Measurements from ENCODE around the gene RBM10.

The RBM10 gene

DNA sequence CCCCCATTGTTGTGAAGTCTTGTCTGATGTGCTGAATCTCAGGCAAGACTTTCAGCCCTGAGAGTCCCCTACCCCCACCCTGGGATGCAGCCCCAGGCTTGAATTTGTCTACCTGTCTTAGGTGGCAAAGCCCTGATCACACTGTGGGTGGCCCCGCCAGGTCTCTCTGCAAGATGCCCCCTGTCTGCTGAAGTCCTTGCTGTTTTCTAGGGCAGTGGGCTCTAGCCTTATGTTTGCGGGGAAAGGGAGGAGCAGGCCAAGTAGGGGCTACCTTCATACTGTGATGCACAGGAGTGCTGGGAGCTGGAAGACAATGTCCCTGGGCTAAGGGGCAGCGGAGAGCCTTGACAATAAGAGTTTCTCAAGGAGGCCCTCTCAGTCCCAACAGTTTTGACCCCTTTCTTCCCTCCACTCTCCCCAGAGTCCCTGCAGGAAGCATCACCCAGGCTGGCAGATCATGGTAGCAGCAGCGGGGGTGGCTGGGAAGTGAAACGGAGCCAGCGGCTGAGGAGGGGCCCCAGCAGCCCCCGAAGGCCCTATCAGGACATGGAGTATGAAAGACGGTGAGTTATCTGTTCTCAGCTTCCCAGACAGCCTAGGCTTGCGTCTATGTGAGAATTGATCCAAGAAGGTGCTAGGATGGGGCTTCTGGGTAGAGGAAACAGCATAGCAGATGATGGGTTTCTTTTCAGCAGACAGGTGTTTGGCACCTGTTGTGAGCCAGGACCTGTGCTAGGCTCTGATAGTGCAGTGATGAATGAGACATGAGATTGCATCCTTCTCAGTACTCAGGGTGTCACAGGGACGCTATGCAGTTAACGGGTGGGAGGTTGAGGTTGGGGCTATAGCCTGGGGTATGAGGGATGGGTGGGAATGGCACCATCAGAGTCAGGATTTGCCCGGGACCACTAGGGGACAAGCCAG lies 2.2 kb downstream of the RBM10 start:
- no peak for DNase-seq

DNA sequence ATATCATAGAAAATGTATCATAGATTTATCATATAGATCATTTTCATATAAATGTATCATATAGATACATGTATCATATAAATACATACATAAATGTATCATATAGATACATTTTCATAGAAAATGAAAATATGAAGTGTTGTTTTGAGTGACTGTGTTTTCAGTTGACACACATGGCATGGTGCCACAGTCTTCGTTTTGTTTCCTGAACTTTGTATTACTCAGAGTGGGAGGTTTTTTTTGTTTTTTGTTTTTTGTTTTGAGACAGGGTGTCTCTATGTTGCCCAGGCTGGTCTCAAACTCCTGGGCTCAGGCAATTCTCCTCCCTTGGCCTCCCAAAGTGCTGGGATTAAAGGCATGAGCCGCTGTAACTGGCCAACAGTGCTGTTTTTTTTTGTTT lies 3.9 kb downstream of the RBM10 start:
- no peak for DNase-seq

DNA sequence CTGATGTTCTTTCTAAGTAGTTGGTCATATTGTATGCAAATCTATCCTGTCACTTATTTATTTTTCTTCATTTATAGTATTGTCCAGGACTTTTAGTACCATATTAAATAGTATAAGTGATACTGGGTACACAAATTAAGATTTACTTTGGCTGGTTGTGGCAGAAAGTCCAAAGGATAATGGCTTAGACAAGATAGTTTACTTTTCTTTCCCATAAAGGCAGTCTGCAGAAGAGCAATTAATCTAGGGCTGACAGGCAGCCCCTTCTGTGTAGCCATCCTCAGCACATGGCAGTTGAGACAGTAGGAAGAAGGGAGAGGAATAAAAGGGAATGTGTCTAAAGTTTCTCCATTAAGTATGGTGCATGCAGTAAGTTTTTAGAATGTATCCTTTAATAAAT lies 6.4 kb downstream of the RBM10 start:
- DNase-seq: no peak

DNA sequence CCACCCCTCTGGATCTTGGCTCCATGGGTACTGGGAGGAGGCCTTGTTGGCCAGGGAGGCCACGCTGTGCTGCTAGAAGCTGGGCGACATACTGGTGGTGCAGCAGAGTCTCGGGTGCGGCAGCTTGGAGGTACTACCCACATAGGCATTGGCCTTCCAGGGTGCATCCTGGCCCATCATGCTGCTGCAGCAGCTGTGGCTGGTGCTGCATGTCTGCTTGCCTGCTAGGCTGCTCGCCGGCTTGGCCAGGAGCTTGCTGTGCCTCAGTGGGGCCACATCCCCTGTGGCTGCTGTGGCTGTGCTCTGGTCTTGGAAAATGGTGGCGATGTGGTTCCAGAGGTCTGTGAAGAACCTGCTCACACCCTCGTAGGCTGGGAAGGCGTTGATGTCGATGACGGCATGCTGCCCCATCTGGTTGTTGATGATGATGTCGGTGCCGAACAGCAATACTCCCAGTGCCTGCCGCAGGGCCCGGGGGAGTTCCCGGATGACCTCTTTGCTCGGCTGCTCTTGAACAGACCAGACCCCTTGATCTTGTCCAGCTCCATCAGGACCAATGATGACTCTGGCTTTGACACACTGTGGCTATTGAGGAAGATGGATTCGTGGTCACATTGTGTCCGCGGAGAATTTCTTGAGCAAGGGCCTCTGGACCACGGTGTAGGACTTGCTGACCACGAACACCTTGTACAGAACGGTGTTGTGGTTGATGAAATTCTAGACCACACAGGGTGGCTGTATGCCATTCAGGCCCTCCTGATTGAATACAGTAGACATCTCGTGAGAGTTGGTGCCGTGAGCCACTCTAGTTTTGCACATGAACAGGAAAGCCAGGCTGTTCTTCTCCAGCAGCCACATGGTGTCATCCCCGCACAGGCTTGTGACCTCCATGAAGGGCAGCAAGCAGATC lies 11.8 kb downstream of the RBM10 start:
- no peak for DNase-seq

DNA sequence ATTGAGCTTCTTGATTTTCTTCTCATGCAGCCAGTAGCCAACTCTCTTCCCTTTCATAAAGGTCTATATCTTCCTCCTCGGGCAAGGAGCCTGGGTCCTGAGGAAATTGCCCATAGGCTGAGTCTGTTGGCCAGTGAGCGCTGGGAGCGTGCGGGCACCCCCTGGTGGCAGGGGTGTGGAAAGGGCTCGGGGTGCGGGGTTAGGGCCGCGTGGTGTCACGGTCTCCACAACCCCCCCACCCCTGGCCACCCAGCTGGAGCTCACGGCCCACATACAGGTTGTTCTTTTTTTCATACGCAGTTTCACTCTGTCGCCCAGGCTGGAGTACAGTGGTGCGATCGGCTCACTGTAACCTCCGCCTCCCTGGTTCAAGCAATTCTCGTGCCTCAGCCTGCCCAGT lies 13.1 kb downstream of the RBM10 start:
- no peak for DNase-seq

DNA sequence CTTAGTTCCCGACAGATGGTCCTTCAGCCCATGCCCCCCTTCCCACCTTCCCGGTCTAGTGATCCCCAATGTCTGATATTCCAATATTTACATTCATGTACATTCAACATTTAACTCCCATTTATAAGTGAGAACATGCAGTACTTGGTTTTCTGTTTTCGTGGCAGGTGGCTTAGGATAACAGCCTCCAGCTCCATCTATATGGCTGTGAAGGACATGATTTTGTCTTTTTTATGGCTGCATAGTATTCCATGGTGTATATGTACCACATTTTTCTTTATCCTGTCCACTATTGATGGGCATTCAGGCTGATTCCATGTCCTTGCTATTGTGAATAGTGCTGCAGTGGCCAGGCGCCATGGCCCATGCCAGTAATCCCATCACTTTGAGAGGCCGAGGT lies 13.8 kb downstream of the RBM10 start:
- no peak for DNase-seq

DNA sequence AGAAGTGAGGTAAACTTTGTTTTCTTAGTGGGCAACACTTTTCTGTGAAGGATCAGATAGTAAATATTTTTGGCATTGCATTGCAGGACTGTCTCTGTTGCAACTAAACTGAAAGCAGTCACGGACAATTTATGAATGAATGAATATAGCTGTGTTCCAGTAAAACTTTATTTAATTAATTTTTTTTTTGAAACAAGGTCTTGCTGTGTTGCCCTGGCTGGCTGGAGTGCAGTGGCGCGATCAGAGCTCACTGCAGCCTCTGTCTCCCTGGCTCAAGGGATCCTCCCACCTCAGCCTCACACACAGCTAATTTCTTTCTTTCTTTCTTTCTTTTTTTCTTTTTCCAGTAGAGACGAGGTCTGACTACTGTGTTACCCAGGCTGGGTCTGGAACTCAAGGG lies 15.8 kb downstream of the RBM10 start:
- no peak for DNase-seq

DNA sequence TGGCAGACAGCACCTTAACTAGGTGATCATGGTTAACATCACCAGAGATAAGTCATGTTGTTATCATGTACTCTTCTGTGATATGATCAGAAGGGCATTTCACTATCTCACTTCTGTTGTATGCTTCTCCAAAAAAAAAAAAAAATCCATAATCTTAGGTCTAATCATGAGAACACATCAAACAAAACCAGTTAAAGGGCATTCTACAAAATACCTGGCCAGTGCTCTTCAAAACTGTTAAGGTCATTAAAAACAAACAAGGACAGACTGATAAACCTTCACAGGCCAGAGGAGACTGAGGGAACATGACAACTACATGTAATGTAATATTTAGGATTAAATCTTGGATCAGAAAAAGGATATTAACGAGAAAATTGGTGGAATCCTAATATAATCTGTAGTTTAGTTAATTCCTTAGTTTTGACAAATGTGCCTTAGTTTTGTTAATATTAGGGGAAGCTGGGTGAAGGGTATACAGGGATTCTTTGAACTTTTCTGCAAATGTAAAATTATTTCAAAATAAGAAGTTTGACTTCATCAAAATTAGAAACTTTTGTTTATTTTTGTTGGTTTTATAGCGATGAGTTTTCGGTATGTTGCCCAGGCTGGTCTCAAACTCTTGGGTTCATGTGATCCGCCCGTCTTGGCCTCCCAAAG lies 18.0 kb downstream of the RBM10 start:
- DNase-seq: no peak

DNA sequence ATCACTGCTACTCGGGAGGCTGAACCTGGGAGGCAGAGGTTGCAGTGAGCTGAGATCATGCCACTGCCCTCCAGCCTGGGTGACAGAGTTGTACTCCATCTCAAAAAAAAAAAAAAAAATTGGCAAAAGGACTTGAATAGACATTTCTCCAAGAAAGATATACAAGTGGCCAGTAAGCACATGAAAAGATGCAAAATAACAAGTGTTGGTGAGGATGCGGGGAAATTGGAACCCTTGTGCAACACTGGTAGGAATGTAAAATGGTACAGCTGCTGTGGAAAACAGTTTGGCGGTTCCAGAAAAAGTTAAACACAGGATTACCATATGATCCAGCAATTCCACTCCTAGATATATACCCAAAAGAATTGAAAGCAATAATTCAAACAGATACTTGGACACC lies 19.4 kb downstream of the RBM10 start:
- no peak for DNase-seq

DNA sequence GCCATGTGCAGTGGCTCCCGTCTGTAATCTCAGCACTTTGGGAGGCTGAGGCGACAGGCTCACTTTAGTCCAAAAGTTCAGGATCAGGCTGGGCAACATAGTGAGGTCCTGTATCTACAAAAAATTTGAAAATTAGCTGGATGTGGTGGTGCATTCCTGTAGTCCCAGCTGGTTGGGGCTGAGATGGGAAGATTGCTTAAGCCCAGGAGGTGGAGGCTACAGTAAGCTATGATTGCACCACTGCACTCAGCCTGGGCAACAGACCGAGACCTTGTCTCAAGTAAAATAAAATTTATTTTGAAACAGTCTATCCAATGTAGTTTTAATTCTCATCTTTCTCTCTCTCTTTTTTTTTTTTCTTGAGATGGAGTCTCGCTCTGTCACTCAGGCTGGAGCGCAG lies 21.1 kb downstream of the RBM10 start:
- no peak for DNase-seq

DNA sequence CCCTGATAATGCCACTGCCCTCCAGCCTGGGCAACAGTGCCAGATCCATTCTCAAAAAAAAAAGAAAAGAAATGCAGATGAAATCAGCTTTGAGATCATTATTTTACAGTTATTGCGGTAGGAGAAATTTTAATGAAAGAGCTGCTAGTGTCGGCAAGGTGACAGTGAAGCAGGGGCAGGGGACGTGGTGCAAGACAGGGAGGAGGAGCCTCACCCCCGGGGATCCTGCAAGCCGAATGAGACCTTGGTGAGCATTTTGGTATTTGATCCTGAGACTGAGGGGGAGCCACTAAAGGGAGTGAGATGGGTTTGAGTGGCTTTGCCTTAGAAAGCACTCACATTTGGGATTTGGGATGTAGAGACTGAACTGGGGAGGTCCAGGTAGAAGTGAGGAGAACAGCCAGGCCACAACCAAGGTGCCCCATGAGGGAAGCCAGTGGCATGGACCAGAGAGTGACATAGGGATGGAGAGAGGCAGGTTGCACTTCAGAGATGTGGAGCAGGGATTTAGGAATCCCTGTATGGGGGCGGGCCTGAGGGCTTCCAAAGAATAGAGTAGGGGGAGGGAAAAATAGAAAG lies 23.6 kb downstream of the RBM10 start:
- DNase-seq: no peak

DNA sequence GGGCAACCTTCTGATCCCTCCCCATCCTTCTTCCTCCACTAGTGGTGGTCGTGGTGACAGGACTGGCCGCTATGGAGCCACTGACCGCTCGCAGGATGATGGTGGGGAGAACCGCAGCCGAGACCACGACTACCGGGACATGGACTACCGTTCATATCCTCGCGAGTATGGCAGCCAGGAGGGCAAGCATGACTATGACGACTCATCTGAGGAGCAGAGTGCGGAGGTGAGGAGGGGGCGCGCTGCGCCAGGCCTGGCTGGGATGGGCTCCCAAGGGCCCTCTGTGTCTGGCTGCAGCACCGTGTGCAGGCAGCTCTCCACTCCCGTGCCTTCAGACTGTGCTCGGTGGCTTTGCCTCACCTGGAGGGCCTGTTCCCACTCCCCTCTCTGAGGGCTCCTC lies 24.3 kb downstream of the RBM10 start:
- no peak for DNase-seq

DNA sequence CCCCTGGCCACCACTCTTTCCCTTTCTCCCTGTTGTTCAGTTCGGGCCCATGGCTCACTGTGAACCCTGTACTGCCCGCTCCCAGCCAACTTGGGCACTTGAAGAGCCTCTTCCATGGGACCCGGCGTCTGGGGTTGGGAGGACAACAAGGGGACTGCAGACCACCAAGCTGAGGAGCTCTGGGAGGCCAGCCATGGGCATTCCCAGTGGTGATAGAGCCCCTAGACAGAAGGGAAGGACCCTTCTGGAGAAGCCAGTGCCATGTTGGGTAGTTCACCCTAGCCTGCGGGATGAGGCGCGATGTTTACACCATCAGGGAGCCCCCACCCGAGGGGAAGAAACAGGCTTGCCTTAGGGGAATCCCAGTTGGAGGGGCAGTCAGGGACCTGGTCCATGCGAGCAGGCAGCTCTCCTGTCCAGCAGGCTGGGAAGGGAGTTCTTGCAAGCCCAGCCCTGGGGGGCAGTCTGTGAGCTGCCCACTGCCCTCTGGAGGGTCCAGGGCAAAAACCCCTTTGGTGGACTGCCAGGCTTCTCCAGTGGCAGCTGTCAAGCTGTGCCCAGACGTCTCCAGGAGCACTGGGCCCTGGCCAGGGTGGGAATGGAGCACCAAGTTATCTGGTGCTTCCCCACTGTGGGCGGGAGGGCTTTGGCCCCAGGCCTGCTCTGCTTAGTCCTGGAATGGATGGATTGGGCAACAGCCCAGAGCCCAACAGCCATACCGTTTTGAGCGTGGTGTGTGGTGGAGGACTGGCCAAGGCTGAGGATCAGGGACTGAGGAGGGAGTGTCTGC lies 24.9 kb downstream of the RBM10 start:
- no peak for DNase-seq

DNA sequence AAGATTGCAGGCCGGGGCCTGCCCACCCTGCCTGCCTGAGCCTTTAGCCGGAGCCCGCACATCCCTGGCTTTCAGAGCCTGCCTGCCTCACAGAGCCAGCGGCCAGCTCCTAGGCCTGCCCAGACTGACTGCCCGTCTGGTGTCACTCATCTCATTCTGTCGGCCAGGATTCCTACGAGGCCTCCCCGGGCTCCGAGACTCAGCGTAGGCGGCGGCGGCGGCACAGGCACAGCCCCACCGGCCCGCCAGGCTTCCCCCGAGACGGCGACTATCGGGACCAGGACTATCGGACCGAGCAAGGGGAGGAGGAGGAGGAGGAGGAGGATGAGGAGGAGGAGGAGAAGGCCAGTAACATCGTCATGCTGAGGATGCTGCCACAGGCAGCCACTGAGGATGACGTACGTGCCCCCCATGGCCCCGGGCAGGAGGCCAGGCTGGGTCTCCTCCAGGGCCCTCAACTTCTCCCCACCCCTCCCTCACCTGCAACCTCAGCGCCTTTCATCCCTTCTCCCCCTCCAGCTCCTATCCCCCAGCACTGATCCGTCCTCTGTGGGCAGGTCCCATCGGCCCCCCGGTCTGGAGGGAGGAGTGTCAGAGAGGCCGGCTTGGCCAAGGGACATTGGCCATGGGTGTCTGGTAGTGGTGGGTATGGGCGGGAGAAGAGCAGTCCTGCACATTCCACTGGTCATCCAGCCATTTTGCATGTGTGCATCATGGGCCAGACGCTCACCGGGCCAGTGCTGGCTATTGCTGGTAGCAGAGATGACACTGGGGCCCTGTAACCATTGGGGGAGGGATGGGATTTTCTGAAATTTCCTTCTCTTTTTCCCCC lies 26.1 kb downstream of the RBM10 start:
- no peak for DNase-seq

DNA sequence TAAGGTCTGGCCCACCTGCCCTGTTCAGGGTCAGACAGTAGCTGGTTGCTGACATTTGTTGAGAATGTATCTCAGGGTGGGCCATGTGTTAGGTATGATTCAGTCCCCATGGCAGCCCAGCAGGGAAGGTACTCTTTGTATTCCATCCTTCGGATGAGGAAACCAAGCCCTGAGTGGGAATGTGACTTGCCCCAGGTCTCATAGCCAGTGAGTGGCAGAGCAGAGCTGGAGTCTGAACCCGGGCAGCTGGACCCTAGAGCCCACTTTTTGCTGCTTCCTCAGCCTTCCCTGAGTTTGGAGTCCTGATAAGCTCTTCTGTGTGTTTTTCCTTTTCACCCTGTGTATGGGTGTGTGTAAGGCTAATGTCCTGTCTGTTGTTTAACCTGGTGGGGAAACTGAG lies 27.0 kb downstream of the RBM10 start:
- DNase-seq: no peak

DNA sequence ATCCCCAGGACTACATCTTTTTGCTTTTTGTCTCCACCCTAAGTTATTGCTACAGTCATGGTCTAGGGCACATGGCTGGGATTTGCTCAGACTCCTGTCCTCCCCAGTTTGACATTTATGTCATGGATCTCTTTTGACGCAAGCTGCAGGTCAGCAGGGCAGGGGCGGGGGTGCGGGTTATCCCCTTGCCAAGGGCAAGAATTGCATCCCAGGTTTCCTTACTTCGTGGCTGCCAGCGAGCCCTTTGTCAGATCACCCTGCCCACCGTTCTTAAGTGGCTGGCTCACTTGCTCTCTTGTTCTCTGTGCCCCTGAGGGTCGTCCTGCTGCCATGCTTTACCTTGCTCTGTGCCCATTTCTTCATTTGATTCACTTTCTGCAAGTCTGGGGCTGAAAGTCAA lies 27.5 kb downstream of the RBM10 start:
- DNase-seq: no peak

DNA sequence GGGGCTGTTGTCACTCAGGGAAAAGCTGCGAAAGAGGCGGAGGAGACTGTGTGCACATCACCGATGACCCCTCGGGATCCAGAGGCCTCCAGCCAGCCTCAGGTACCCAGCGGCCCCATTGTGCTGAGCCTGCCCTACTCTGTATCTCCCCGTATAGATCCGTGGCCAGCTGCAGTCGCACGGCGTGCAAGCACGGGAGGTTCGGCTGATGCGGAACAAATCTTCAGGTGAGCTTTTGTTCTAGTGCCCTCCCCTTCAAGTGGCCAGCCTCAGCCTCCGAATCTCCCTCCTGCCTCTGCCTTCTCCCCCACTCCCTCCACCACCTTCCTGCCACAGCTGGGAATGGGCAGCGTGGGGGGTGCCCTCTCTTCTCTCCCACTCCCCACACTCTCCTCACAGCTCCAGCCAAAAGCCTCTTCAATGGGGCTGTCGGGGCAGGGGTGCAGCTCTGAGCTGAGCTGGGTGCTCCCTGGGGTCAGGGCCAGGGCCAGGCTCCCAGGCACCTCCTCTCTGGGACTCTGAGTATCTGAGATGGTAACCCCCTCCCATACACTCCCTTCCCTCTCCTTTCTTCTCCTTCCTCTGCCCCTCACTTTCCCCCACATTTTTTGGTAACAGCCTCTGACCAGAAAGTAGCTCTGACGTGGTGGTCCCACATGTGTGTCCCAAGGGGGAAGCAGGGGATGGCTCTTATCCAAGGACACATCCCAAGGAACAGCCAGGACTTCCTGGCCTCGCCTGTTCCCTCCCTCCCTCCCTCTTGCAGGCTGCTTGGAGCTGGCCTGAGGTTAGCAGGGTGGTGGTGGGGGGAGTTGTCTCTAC lies 28.2 kb downstream of the RBM10 start:
- DNase-seq: no peak

DNA sequence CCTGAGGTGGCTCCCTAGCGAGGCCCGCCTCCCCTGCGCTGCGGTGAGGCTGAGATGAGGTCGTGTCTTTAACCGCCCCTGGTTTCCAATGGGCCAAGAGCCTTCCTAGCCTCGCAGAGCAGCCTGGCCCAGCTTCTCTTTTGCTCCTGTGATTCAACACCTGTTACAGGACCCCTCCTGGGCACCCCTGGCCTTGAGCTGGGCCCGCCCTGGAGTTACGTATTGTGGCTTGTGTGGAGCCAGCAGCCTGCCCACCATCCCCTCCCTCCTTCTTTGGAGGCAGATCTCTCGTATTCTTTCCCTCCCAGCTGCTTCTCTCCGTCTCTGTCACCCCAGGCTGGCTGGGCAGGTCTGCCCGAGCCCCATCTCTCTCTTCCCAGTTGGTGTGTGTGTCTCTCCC lies 29.4 kb downstream of the RBM10 start:
- no peak for DNase-seq

DNA sequence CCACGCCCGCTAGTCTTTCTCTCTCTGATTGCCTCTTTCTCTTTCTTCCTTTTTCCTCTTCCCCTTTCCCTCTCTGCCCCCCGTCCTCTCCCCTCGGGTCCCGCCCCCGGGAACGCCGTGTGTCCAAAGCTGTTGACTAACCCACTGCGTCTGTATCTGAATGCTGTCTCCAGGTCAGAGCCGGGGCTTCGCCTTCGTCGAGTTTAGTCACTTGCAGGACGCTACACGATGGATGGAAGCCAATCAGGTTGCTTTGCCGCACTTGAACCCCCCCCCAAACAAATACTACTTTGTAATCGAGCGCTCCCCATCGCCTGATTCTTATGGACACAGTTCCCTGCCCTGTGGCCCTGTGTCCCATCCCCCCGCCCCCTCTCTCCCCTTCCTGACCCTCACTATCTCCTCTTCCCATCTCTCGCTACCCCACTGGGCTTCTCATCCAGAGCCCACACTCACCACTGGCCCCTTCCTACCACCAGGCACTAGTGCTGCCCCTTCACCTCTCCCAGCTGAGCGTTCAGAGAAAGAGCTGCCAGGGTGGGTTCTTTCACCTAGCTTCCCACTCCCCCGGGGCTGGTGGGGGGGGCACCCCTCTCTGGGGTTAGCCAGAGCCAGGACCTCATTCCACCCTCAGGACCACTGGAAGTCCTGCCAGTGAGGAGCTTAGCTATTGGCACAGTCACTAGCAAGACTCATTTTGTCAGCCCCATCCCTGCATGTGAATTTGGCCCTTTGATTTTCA lies 30.0 kb downstream of the RBM10 start:
- DNase-seq: no peak

DNA sequence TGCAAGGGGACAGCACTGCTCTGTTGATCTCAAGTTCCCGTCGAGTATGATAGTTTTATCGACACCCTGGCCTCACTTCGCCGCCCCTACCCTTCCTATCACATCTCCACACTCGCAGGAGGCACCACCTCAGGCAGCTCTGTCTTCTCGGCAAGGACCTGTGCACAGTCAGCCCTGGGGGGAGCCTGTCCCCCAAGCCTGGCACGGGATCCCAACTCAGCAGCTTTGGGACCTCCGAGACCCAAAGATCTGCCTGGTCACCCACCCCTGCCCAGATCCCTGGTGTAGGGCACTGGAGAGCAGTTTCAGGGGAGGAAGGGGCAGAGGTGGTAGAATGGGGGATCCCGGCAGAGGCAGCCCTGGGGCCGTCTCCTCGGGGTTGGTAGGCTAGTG lies 30.6 kb downstream of the RBM10 start:
- no peak for DNase-seq
